GM06990 (cell line): ENCODE measurements around the gene ALDH16A1.

ENCODE experiments used
- DNase-seq: peaks from one replicate; pipeline ENCODE4 v3.0.0-alpha.2; 2011; ENCODE audit not compliant: insufficient read length; ENCODE audit errors: extremely low read depth
- H3K27me3 ChIP-seq: replicated peaks from 2 replicates; pipeline ENCODE4 v1.6.0; 2011; ENCODE audit warnings: low read length; ENCODE audit not compliant: control insufficient read depth, insufficient read depth
- H3K36me3 ChIP-seq: 2 replicates; pipeline ENCODE4 v1.5.1; 2011; ENCODE audit warnings: low read length; ENCODE audit not compliant: control insufficient read depth, insufficient read depth
- H3K4me3 ChIP-seq: replicated peaks from 2 replicates; pipeline ENCODE4 v1.5.1; 2011; ENCODE audit warnings: low read depth, mild to moderate bottlenecking, control low read depth, low read length
- TF ChIP-seq, protein P1 (sequence below): IDR thresholded peaks from 2 replicates; pipeline ENCODE4 v1.5.1; 2011; ENCODE audit warnings: low read length, control low read depth, mild to moderate bottlenecking, inconsistent platforms; ENCODE audit not compliant: insufficient read depth, poor library complexity, severe bottlenecking

ALDH16A1 gene

DNA sequence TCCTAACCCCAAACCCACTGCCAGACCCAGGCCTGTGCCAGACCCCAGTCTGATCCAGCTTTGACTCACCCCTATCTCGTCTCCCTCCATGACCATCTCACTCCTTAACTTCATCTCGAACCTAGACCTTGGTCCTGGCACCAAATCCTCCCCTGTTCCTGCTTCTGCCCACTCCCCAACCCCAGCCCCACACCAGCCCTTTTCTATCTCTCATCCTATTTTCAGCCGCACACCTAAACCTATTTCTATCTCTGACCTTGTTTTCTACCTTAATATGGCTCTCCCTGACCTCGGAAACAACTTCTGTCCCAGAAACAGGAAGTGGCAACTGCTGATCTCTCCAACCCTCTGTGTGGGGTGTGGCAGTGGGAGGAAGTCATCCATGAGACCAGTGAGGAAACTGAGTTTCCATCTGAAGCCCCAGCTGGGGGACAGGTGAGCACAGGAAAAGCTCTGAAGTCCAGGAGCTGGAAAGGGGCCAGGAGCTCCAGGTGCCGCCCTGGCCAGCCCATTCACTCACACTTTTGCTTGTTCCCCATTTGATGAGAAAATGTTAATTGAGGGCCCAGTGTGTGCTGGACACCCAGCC, 43.5 kb upstream of the ALDH16A1 start:
- Histone ChIP-seq H3K4me3 (no peak overlapping the region), H3K27me3 (no peaks in the 10 kb centered on the region), H3K36me3 (no peaks in the 10 kb centered on the region)
- peak; percentile 53 for DNase-seq
- TF ChIP-seq, protein P1, sequence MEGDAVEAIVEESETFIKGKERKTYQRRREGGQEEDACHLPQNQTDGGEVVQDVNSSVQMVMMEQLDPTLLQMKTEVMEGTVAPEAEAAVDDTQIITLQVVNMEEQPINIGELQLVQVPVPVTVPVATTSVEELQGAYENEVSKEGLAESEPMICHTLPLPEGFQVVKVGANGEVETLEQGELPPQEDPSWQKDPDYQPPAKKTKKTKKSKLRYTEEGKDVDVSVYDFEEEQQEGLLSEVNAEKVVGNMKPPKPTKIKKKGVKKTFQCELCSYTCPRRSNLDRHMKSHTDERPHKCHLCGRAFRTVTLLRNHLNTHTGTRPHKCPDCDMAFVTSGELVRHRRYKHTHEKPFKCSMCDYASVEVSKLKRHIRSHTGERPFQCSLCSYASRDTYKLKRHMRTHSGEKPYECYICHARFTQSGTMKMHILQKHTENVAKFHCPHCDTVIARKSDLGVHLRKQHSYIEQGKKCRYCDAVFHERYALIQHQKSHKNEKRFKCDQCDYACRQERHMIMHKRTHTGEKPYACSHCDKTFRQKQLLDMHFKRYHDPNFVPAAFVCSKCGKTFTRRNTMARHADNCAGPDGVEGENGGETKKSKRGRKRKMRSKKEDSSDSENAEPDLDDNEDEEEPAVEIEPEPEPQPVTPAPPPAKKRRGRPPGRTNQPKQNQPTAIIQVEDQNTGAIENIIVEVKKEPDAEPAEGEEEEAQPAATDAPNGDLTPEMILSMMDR, result no peak

DNA sequence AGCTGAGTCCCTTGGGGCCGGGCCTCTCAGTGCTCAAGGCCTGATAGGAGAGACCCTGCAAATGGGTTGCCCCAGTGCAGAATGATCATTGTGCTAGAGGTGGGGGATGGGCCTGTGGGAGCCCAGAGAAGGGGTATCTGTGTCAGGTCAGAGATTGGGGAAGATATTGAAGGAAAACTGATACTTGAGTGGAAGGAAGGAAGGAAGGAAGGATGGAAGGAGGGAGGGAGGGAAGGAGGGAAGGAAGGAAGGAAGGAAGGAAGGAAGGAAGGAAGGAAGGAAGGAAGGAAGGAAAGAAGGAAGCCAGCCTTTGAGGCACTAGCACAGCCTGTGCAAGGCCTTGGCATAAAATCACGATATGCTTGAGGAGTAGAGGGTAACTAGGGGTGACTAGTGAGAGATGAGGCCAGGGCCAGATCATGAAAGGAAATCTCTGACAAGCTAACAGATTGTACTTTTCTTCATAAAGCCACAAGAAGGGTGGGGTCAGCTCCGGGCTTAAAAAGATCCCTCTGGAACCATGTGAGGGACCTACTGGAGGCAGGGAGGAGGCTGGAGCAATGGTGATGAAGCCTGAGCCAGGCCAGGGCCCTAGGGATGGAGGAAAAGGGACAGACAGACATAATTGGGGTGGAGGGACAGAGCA, 41.2 kb upstream of the ALDH16A1 start:
- Histone ChIP-seq H3K4me3 (no peak overlapping the region), H3K27me3 (no peaks in the 10 kb centered on the region), H3K36me3 (no peaks in the 10 kb centered on the region)
- TF ChIP-seq, protein P1, result no peak
- no peak for DNase-seq

DNA sequence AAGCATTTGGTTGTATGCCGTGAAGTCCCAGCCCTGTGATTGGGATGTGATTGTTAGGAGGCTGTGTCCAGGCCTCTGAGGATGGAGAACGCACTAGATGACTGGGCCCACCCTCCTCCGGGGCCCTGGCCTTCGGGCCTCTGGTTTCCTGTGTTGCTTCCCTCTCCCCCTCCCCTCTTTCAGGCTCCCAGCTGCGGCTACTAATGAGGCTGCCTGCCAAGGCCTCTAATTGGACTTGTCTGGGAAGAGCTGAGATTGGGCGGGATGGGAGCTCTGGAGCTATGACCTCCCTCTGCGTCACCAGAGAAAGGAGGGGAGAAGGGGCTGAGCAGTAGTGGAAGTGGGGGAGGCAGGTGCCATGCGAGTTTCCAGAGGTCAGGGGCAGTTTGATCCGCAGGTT, 39.7 kb upstream of the ALDH16A1 start:
- TF ChIP-seq, protein P1, result no peak
- H3K36me3 ChIP-seq, result no peaks in the 10 kb centered on the region
- no peak for DNase-seq
- H3K4me3 ChIP-seq, result no peak overlapping the region
- no peaks in the 10 kb centered on the region for H3K27me3 ChIP-seq

DNA sequence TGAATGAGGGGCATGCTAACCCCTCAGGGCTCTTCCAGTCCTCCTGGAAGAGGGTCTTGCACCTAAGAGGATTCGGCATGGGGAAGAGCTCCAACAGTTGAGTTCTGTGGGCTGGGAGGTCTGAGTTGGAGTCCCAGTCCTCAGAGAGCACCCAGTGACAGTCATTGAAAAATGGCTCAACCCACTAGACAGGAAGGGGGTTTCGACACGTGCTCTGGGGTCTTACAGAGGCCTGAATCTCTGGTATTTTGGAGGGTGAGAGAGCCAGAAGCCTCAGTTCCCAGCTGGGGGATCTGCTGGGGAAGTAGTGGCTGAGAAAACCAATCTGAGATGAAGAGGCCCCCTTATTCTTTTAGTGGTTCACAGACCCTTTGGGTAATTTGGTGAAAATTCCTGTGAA, 38.8 kb upstream of the ALDH16A1 start:
- no peak overlapping the region for H3K4me3 ChIP-seq
- no peaks in the 10 kb centered on the region for H3K36me3 ChIP-seq
- no peak for DNase-seq
- TF ChIP-seq, protein P1, result no peak
- H3K27me3 ChIP-seq, result no peaks in the 10 kb centered on the region

DNA sequence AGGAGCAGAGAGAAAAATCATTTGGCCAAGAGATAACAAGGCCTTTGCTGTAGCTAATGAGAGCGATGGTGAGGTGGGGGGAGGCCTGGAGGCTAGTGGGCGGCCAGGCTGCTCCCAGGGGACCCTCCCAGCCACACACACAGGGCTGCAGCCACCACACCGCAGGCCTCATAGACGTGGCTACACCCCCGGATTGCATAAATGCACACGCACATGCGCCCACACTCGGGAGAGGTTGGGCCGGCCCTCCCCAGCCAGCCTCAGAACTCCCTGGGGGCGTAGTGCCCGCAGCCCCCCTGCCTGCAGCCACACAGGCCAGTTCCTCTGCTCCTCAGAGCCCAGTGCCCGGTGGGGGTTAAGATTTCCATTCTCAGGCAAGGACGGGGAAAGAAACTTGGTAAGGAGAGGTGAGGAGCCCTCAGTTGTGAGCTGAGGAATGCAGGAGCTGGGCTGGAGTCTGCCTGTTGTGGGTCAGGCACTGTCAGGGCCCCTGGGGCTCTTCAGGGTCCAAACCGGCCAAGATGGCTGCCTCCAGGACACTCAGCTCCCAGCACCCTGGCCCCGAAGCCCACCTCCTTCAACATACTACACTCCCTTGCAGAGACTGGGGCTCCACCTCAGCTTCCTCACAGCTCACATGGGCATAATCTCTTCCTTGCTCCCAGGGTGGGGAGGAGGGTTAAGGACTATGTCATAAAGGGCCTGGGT, 37.8 kb upstream of the ALDH16A1 start:
- TF ChIP-seq, protein P1, result no peak
- Histone ChIP-seq H3K36me3 (no peaks in the 10 kb centered on the region), H3K27me3 (no peaks in the 10 kb centered on the region), H3K4me3 (no peak overlapping the region)
- peak; percentile 82 for DNase-seq
